Activated naive CD8-positive, alpha-beta T cell treated with anti-CD3 and anti-CD28 coated beads, Interleukin-2, amount 50 U/mL, for 24 hours (primary cell): ENCODE measurements around the gene SNX14.
"Not testable (repeated sequence)": the region's sequence is repeated elsewhere in the genome, so short reads cannot be mapped to it uniquely, and the experiment has no call there.

Experiments
- ATAC-seq: fragments of 150-1000 bp; cut with Tn5 transposase; one replicate; pipeline ENCODE4 v1.10.0; 2021
- DNase-seq: peaks from one replicate; pipeline ENCODE4 v3.0.0; 2021
- H3K27ac Mint-ChIP-seq: one replicate; pipeline ENCODE4 v1.8.0; 2021; ENCODE audit warnings: mild to moderate bottlenecking, mixed read lengths
- H3K27me3 Mint-ChIP-seq: one replicate; pipeline ENCODE4 v1.8.0; 2021; ENCODE audit warnings: mixed read lengths
- H3K36me3 Mint-ChIP-seq: one replicate; pipeline ENCODE4 v1.8.0; 2021; ENCODE audit warnings: low read depth, mixed read lengths
- H3K4me1 Mint-ChIP-seq: one replicate; pipeline ENCODE4 v1.8.0; 2021; ENCODE audit warnings: mixed read lengths
- H3K4me3 Mint-ChIP-seq: one replicate; pipeline ENCODE4 v1.8.0; 2021; ENCODE audit warnings: mild to moderate bottlenecking, moderate library complexity, mixed read lengths
- H3K9me3 Mint-ChIP-seq: one replicate; pipeline ENCODE4 v1.8.0; 2021; ENCODE audit warnings: mixed read lengths

SNX14 gene

GRCh38 chr6:85569323-85569722, 24.3 kb downstream of the SNX14 start:
- H3K36me3 Mint-ChIP-seq = peaks cover 38% of the 10 kb centered on the region
- no peak overlapping the region for H3K27ac Mint-ChIP-seq
- H3K4me1 Mint-ChIP-seq = peaks cover 7% of the 10 kb centered on the region
- H3K9me3 Mint-ChIP-seq = no peaks in the 10 kb centered on the region
- no peaks in the 10 kb centered on the region for H3K27me3 Mint-ChIP-seq
- no peak for ATAC-seq
- DNase-seq = no peak
- H3K4me3 Mint-ChIP-seq = no peak overlapping the region

GRCh38 chr6:85568411-85568810, 25.2 kb downstream of the SNX14 start:
- H3K36me3 Mint-ChIP-seq = peaks cover 44% of the 10 kb centered on the region
- no peaks in the 10 kb centered on the region for H3K27me3 Mint-ChIP-seq
- peaks cover 7% of the 10 kb centered on the region for H3K4me1 Mint-ChIP-seq
- no peak for DNase-seq
- ATAC-seq = no peak
- H3K4me3 Mint-ChIP-seq = no peak overlapping the region
- H3K27ac Mint-ChIP-seq = no peak overlapping the region
- H3K9me3 Mint-ChIP-seq = no peaks in the 10 kb centered on the region

DNA sequence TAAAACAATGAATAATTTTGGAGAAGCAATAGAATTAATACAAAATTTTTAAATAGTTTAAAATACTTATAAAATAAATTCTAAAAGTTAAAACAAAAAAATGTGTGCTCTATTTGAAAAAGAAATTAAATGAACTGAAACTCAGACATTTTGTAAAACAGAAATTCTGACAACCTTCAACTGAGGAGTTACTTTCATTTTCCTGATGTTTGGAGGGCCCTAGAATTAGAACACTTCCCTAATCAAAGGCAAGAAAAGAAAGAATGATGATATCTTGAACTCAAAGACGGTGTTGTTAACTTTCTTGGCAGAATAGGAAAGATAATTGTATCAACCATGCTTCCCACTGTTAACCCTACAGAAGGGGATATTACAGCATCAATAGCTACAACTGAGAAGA, 27.9 kb downstream of the SNX14 start:
- Mint-ChIP-seq H3K27me3 (no peaks in the 10 kb centered on the region), H3K36me3 (peaks cover 43% of the 10 kb centered on the region)

GRCh38 chr6:85564223-85564622, 29.4 kb downstream of the SNX14 start:
- H3K4me3 Mint-ChIP-seq, ATAC-seq: not testable (repeated sequence)
- H3K36me3 Mint-ChIP-seq = peaks cover 41% of the 10 kb centered on the region

More for the DNA sequence above, 27.9 kb downstream of the SNX14 start:
- ATAC-seq (no peak), DNase-seq (no peak)
- Mint-ChIP-seq H3K9me3 (no peaks in the 10 kb centered on the region), H3K4me1 (peaks cover 7% of the 10 kb centered on the region), H3K4me3 (no peak overlapping the region), H3K27ac (no peak overlapping the region)

GRCh38 chr6:85561750-85562357, 31.8 kb downstream of the SNX14 start:
- Mint-ChIP-seq H3K27me3 (no peaks in the 10 kb centered on the region), H3K27ac (no peak overlapping the region), H3K4me1 (peaks cover 2% of the 10 kb centered on the region), H3K4me3 (no peak overlapping the region), H3K36me3 (peaks cover 35% of the 10 kb centered on the region), H3K9me3 (no peaks in the 10 kb centered on the region)
- DNase-seq = no peak
- no peak for ATAC-seq

More at GRCh38 chr6:85564223-85564622, 29.4 kb downstream of the SNX14 start:
- not testable (repeated sequence) for H3K4me1 Mint-ChIP-seq, H3K9me3 Mint-ChIP-seq, H3K27ac Mint-ChIP-seq, H3K27me3 Mint-ChIP-seq, DNase-seq

- H3K36me3 Mint-ChIP-seq = peaks cover 16% of the 10 kb centered on the region
- DNase-seq (no peak), ATAC-seq (no peak)
- H3K27ac Mint-ChIP-seq = no peak overlapping the region
- no peaks in the 10 kb centered on the region for H3K9me3 Mint-ChIP-seq
- no peak overlapping the region for H3K4me3 Mint-ChIP-seq
- no peaks in the 10 kb centered on the region for H3K4me1 Mint-ChIP-seq
- H3K27me3 Mint-ChIP-seq = no peaks in the 10 kb centered on the region
Observed at GRCh38 chr6:85556992-85557668, 36.5 kb downstream of the SNX14 start.

DNA sequence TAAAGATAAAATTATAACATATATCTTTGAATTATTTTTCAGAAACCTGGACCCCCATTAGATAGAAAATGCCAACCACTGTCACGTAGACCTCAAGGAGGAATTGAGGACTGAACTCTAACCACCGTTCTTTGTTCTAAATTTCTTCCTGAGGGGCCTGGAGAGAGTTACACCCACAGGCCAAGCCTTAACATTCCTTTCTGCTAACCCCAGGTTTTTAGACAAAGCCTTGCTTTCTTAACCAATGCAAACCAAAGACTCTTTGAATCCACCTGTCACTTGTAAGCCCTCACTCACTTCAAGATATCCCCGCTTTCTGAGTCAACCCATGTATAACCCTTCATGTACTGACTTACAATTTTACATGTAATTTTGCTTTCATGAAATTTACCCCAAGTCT, 41.0 kb downstream of the SNX14 start:
- H3K4me1 Mint-ChIP-seq = no peaks in the 10 kb centered on the region

GRCh38 chr6:85551264-85551663, 42.4 kb downstream of the SNX14 start:
- Mint-ChIP-seq H3K36me3 (peaks cover 35% of the 10 kb centered on the region), H3K27ac (no peak overlapping the region), H3K9me3 (no peaks in the 10 kb centered on the region), H3K4me3 (no peak overlapping the region), H3K4me1 (no peaks in the 10 kb centered on the region), H3K27me3 (no peaks in the 10 kb centered on the region)
- DNase-seq (no peak), ATAC-seq (peak; percentile 36)

More for the DNA sequence above, 41.0 kb downstream of the SNX14 start:
- Mint-ChIP-seq H3K27ac (no peak overlapping the region), H3K27me3 (no peaks in the 10 kb centered on the region), H3K9me3 (no peaks in the 10 kb centered on the region), H3K36me3 (peaks cover 27% of the 10 kb centered on the region), H3K4me3 (no peak overlapping the region)
- no peak for DNase-seq
- ATAC-seq = no peak

DNA sequence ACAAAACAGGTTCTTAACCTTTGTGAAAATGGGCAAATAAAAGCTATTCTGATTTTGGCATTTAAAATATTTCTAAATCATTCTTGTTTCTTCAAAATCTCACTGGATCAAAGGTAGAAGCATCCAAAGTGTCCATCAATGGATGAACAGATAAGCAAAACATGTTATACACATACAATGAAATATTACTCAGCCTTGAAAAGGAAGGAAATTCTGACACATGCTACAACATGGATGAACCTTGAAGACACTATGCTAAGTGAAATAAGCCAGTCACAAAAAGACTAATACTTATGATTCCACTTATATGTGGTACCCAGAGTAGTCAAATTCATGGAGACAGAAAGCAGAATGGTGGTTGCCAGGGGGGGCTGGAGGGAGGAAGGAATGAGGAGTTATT, 45.9 kb downstream of the SNX14 start:
- Mint-ChIP-seq H3K27ac (no peak overlapping the region), H3K36me3 (peaks cover 29% of the 10 kb centered on the region), H3K27me3 (no peaks in the 10 kb centered on the region), H3K9me3 (no peaks in the 10 kb centered on the region), H3K4me1 (no peaks in the 10 kb centered on the region), H3K4me3 (no peak overlapping the region)
- ATAC-seq (no peak), DNase-seq (no peak)

DNA sequence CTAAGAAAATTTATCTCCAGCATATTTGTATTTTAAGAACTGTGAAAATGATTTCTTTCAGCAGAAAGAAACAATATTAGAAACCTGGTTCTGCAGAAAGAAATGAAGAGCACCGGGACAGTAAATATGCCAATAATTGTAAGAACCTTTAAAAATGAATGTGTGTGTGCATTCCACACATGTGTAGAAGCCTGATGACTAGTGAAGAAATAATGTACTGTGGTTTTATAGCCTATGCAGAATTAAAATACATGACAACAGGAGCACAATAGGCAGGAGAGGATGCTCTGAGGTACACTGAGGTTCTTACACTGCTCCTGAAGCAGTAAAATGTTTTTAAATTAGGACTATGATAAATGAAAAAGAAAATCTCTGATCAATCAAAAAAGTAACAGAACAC, 48.9 kb downstream of the SNX14 start:
- Mint-ChIP-seq H3K27me3 (no peaks in the 10 kb centered on the region), H3K4me1 (no peaks in the 10 kb centered on the region), H3K4me3 (no peak overlapping the region), H3K9me3 (no peaks in the 10 kb centered on the region), H3K27ac (no peak overlapping the region), H3K36me3 (peaks cover 19% of the 10 kb centered on the region)
- DNase-seq (no peak), ATAC-seq (no peak)

DNA sequence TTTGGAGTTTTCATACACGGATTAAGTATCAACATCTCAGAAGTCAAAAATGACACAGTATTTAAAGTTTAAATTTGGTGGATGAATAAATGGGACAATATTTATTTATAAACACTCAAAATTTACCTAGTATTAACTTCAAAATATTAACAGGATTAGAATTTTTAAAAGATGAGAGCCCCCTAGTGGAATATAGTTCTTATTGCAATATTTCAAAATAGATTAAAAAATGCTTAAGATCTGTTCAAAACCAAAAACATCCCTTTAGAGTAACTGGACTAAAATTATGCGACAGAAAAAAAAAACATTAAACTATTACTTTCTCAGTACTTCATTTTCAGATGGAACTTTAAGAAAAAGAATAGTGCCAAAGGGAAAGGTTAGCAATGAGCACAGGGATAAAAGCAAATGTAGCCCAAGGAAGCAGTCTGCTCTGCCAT, 56.6 kb downstream of the SNX14 start:
- H3K4me3 Mint-ChIP-seq = no peak overlapping the region
- DNase-seq (no peak), ATAC-seq (no peak)
- H3K36me3 Mint-ChIP-seq = peaks cover 9% of the 10 kb centered on the region
- H3K9me3 Mint-ChIP-seq = no peaks in the 10 kb centered on the region
- no peaks in the 10 kb centered on the region for H3K27me3 Mint-ChIP-seq
- H3K27ac Mint-ChIP-seq = no peak overlapping the region
- H3K4me1 Mint-ChIP-seq = no peaks in the 10 kb centered on the region

DNA sequence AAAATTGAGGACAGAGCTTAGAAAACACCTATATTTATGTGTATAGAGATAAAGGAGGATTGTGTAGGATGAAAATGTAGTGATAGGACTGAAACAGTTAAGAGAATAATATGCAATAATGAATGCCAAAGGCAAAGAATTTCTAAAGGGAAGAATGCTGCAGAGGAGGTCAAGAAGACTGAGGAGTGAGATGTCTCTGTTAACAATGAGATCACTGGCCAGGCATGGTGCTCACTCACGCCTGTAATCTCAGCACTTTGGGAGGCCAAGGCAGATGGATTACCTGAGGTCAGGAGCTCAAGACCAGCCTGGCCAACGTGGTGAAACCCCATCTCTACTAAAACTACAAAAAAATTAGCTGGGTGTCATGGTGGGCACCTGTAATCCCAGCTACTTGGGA, 69.4 kb downstream of the SNX14 start:
- H3K4me1 Mint-ChIP-seq, H3K4me3 Mint-ChIP-seq, H3K27me3 Mint-ChIP-seq, H3K9me3 Mint-ChIP-seq, ATAC-seq, H3K27ac Mint-ChIP-seq, DNase-seq: not testable (repeated sequence)
- peaks cover 37% of the 10 kb centered on the region for H3K36me3 Mint-ChIP-seq

- Mint-ChIP-seq H3K27ac (no peak overlapping the region), H3K4me1 (no peaks in the 10 kb centered on the region), H3K27me3 (no peaks in the 10 kb centered on the region), H3K36me3 (peaks cover 28% of the 10 kb centered on the region), H3K4me3 (no peak overlapping the region), H3K9me3 (no peaks in the 10 kb centered on the region)
- ATAC-seq (no peak), DNase-seq (no peak)
Observed at GRCh38 chr6:85516168-85516567, 77.5 kb downstream of the SNX14 start.

DNA sequence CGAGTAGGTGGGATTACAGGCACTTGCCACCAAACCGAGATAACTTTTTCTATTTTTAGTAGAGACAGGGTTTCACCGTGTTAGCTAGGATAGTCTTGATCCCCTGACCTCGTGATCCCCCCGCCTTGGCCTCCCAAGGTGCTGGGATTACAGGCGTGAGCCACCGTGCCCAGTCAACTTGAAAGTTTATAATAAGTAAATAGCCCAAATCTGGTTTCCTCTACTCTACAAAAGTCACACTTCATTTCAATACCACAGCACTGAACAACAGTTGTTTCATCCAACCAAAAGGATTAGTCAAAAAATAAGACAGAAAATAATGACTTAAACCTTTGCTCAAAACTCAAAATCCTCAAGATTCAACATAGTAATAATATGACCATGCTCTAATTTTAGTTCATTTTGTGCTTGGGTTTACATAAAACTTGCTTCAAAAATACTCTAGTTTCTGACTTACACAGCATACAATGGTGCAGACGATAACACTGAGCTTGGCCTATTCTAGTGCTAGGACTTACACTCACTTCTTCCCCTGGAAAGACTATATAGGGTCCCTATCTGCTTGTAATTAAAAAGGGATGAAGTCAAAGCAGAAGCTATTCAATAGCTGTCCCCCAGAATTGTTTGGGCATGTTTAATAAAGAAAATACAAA, 87.1 kb downstream of the SNX14 start:
- no peak for DNase-seq
- peaks cover 20% of the 10 kb centered on the region for H3K36me3 Mint-ChIP-seq
- peaks cover 5% of the 10 kb centered on the region for H3K4me1 Mint-ChIP-seq
- peak; percentile 49 for ATAC-seq
- no peaks in the 10 kb centered on the region for H3K9me3 Mint-ChIP-seq
- peak overlapping the region; percentile 44 for H3K27ac Mint-ChIP-seq
- no peak overlapping the region for H3K4me3 Mint-ChIP-seq
- H3K27me3 Mint-ChIP-seq = no peaks in the 10 kb centered on the region

DNA sequence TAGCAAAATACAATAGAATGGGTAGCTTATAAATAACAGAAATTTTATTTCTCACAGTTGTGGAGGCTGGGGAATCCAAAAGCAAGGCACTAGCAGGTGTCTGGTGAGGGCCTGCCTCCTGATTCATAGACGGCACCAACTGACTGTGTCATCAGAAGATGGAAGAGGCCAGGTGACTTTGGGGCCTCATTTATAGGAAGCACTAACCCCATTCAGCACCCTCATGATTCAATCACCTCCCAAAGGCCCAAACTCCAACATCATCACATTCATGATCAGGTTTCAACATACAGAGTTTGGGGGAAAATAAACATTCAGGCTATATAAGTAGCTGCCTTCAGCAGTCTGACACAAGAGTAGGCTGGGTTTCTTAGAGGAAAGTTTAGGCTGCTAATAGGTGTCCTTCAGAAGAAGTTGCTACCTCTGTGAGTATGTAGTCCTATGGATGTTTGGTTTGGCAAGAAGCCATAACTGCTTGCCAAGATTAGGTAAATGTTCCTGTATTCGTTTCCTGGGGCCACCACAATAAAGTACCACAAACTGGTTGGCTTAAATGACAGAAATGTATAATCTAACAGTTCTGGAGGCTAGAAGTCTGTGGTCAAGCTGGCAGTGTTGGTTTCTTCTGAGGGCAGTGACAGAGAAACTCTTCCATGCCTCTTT, 94.9 kb downstream of the SNX14 start:
- H3K4me1 Mint-ChIP-seq = peaks cover 22% of the 10 kb centered on the region
- H3K9me3 Mint-ChIP-seq = peaks cover 20% of the 10 kb centered on the region
- DNase-seq = no peak
- ATAC-seq = no peak
- no peaks in the 10 kb centered on the region for H3K27me3 Mint-ChIP-seq
- H3K27ac Mint-ChIP-seq = no peak overlapping the region
- peaks cover 28% of the 10 kb centered on the region for H3K36me3 Mint-ChIP-seq
- H3K4me3 Mint-ChIP-seq = no peak overlapping the region
